Measurements from ENCODE around the gene TSPAN5.
"Not testable (repeated sequence)": the region's sequence is repeated elsewhere in the genome, so short reads cannot be mapped to it uniquely, and the experiment has no call there.

The TSPAN5 gene

DNA sequence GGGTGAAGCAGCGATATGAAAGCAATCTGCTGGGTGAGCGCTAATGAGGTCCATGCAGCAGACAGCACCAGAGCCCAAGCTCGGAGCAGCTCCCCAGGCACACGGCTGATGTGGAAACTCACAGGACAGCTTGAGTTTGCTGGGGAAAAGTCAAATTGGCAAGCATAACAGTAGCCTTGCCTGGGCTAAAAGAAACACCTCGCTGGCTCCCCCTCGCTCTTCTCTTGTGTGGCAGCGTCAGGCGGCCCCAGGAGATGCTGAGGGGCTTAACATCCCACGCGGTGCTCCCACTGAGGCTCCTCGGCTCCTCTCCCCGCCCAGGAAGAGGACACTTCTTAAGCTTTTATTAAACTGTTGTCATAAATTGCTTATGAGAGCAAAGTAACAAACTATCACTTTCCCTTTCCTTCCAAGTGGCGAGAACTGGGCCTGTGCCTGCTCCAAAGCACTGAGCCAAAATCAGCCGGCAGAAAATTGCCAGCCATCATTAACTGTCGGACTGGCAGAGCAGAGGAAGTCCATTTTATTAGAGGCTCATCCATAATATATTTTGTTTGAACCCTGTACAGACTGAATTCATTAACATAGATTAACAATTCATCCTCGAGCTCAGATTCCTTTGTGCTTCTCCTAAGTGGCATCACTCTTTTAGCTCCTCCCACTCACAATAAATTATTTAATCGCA is 111.4 kb downstream of the TSPAN5 start:
- DNase-seq (ENCODE audit: low read depth): no peak

DNA sequence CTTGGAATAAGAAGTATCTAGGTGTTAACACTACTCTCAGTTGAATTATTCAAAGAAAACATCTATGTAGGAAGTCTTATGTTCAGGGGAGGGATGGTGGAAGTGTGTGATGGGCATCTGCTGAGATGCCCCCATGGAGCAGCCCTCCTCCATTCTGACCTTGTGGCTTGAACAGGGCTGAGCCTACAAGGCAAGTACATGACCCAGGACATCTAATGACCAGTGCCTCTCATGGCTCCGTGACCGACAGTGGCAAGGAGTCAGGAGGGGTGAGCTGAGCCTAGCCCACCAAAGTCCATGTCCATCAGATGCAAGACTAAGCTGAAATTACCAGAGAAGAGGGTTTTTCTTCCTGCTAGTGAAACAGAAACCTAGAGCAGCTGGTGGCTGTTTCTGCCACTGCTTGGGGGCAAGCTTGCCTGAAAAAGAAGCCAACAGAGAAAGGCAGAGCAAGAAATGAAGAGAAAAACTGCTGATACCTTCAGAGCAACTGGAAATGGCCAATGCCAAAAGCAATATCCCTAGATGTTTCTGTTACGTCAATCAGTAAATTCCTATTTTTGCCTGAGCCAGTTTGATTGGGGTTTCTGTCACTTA is 113.5 kb downstream of the TSPAN5 start:
- DNase-seq (ENCODE audit: low read depth): no peak

GRCh38 chr4:98544141-98544817 is 114.1 kb downstream of the TSPAN5 start:
- no peak for DNase-seq (ENCODE audit: low read depth)

GRCh38 chr4:98542011-98542410 is 116.4 kb downstream of the TSPAN5 start:
- no peak for DNase-seq (ENCODE audit: low read depth)

- no peak for DNase-seq (ENCODE audit: low read depth)
Observed at GRCh38 chr4:98540803-98541202, 117.6 kb downstream of the TSPAN5 start.

- no peak for DNase-seq (ENCODE audit: low read depth)
Observed at GRCh38 chr4:98539741-98540140, 118.7 kb downstream of the TSPAN5 start.

DNA sequence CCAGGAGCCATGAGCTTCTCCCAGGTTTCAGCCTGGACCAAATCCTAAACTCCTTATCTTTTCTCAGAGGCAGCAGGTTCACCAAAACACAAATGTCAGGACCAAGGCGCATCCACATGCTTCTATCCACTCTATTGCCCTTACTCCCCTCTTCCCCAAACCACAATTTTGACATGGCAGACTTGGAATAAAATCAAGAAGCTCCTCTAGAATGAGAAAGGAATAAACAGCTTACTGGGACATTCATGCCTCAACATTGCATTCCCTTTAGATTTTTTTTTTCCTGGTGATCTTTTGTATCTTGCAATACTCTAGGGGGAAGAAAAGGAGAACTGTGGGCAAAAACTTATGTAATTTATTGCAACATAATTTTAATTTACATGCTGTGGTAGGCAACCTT is 119.1 kb downstream of the TSPAN5 start:
- no peak for DNase-seq (ENCODE audit: low read depth)

GRCh38 chr4:98536631-98537030 is 121.8 kb downstream of the TSPAN5 start:
- DNase-seq (ENCODE audit: low read depth): no peak

DNA sequence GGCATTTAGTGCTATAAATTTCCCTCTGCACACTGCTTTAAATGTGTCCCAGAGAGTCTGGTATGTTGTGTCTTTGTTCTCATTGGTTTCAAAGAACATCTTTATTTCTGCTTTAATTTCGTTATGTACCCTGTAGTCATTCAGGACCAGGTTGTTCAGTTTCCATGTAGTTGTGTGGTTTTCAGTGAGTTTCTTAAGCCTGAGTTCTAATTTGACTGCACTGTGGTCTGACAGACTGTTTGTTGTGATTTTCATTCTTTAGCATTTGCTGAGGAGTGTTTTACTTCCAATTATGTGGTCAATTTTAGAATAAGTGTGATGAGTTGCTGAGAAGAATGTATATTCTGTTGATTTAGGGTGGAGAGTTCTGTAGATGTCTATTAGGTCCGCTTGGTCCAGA is 124.3 kb downstream of the TSPAN5 start:
- DNase-seq (ENCODE audit: low read depth): not testable (repeated sequence)

- no peak for DNase-seq (ENCODE audit: low read depth)
Observed at GRCh38 chr4:98530572-98530971, 127.8 kb downstream of the TSPAN5 start.

- DNase-seq (ENCODE audit: low read depth): no peak
Observed at GRCh38 chr4:98529970-98530569, 128.3 kb downstream of the TSPAN5 start.

DNA sequence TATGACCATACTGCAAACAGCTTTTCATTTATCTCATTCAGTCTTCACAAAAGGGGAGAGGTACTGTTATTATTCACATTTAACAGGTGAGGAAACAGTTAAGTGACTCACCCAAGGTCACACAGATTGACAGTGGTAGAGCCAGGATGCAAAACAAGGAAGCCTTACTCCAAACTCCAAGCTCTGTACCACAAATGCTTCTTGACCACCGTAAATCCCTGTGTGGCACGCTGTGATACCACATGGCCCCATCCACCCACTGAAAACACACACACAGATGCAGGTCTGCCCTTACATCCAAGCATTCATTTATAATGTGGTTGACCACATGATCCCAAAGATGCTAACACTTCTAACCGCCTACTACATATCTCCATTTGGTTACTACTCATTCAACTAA is 129.5 kb downstream of the TSPAN5 start:
- DNase-seq (ENCODE audit: low read depth): no peak

GRCh38 chr4:98527534-98528269 is 130.7 kb downstream of the TSPAN5 start:
- DNase-seq (ENCODE audit: low read depth): no peak

- DNase-seq (ENCODE audit: low read depth): no peak
Observed at GRCh38 chr4:98524230-98524629, 134.2 kb downstream of the TSPAN5 start.

DNA sequence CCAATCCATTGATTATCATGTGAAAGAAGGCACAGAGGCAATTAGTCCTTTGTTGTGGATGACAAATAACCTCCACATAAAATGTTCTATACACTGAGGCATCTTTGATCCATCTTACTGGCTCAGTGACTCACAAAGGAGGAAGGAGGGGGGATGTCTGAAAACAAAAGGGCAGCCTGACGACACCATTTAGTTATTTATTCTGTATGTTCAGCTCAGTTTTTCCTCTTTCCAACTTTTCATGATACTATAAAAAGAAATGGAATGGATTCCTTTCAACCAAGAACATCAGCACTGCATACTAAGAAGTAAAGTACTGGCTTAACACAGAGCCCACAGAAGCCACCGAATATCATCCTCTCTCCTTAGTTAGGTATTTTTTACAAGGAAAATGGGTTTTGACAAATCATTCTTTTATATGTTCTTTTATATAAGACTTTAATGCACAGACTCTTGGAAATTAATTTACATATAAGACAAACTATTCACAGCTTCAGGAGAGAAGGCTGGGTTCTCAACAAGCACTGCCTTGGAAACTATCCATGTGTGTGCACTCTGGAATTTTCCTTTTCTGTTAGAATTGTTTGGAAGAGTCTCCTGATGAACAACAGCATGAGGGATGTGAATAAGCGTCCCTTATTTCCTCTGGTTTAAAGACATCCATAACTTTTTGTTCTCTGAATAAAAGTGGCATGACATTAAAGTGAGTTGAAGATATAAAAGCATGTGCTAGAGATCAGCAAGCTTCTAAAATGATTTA is 135.6 kb downstream of the TSPAN5 start:
- DNase-seq (ENCODE audit: low read depth): no peak

- no peak for DNase-seq (ENCODE audit: low read depth)
Observed at GRCh38 chr4:98522062-98522461, 136.3 kb downstream of the TSPAN5 start.

GRCh38 chr4:98521486-98521885 is 136.9 kb downstream of the TSPAN5 start:
- DNase-seq (ENCODE audit: low read depth): no peak

- no peak for DNase-seq (ENCODE audit: low read depth)
Observed at GRCh38 chr4:98519268-98519977, 139.0 kb downstream of the TSPAN5 start.

DNA sequence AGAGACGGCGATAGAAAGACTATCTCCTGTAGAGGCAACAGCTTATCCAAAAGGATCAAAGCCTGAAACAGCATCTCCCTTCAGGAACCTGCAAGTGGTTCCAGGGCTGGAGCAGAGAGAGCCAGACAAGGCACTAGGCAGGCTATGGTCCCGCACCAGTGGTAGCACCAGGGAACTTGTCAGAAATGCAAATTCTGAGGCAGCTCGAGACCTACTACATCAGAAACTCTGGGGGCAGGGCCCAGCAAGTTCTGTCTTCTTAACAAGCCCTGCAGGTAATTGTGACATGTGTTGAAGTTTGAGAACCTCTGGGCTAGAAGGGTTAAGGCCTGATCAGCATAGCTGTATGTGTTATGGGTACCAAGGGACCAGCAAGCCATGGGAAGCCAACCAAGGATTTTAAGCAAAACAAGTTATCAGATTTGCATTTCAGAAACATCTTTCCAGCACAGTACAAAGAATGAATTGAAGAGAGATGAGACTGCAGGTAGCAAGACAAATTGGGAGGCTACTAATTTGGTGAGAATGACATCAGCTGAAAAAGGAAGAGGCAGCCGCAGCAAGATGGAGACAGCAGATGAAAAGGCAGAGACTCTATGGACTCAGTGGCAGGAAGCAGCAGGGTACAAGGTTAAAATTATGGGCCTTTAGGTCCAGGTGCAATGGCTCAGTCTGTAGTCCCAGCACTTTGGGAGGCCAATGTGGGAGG is 139.7 kb downstream of the TSPAN5 start:
- DNase-seq (ENCODE audit: low read depth): no peak
